ENCODE measurements around the gene C9orf152. TPM values are rescaled to one million over a fixed set of nuclear protein-coding genes. Genes with fewer than 3 reads are reported as not detected.

C9orf152 gene
- total and polyA plus RNA-seq, 2 donors (not counting 1 experiment from before 2014, with no cell fraction given), result under 0.01 TPM; not detected in 1

GRCh38 chr9:110156902-110157301 is 51.1 kb downstream of the C9orf152 start:
- peak; percentile 46 to 66 for DNase-seq (ENCODE audit: low read depth in 2 of 2)
- H3K79me2 ChIP-seq (ENCODE audit: control insufficient read depth, insufficient read depth, low read length), result peaks cover 98% of the 10 kb centered on the region
- H3K4me3 ChIP-seq (replicated peaks in 1 of 4; ENCODE audit: control extremely low read depth in 1 of 4, insufficient read depth in 1 of 4, low read depth in 3 of 4, low read length in 4 of 4), result no peak overlapping the region
- H3K9ac ChIP-seq (ENCODE audit: insufficient read depth, low read length), result no peak overlapping the region
- H3K27me3 ChIP-seq (ENCODE audit: control insufficient read depth, insufficient read depth, low read length), result no peaks in the 10 kb centered on the region
- TF ChIP-seq EZH2 (IDR thresholded peaks at IDR 0.05; ENCODE audit: low read length, missing control alignments) (no peak), CTCF (conservative IDR thresholded peaks at IDR 0.05 in 1 of 2, IDR thresholded peaks at IDR 0.05 in 1 of 2; ENCODE audit: low read depth in 1 of 2, low read length in 2 of 2) (no peak)
- H3K4me1 ChIP-seq (ENCODE audit: control insufficient read depth, extremely low read depth, insufficient read depth, low read length), result peaks cover 17% of the 10 kb centered on the region
- no peak overlapping the region for H3K4me2 ChIP-seq (ENCODE audit: extremely low read depth, insufficient read depth, low read length)
- H4K20me1 ChIP-seq (ENCODE audit: control insufficient read depth, extremely low read depth, insufficient read depth, low read length), result no peaks in the 10 kb centered on the region
- no peak overlapping the region for H2AFZ ChIP-seq (ENCODE audit: low read length)
- no peak overlapping the region for H3K27ac ChIP-seq (ENCODE audit: insufficient read depth, low read length)
- no peaks in the 10 kb centered on the region for H3K9me3 ChIP-seq (ENCODE audit: control insufficient read depth, insufficient read depth, low read depth, low read length)
- H3K36me3 ChIP-seq (ENCODE audit: control insufficient read depth, insufficient read depth, low read length), result peaks cover 3% of the 10 kb centered on the region

- TF ChIP-seq EZH2 (IDR thresholded peaks at IDR 0.05; ENCODE audit: low read length, missing control alignments), result no peak
- TF ChIP-seq CTCF (conservative IDR thresholded peaks at IDR 0.05 in 1 of 2, IDR thresholded peaks at IDR 0.05 in 1 of 2; ENCODE audit: low read depth in 1 of 2, low read length in 2 of 2), result no peak
- no peak overlapping the region for H3K9ac ChIP-seq (ENCODE audit: insufficient read depth, low read length)
- no peak overlapping the region for H2AFZ ChIP-seq (ENCODE audit: low read length)
- H3K79me2 ChIP-seq (ENCODE audit: control insufficient read depth, insufficient read depth, low read length), result peaks cover 98% of the 10 kb centered on the region
- H3K27me3 ChIP-seq (ENCODE audit: control insufficient read depth, insufficient read depth, low read length), result no peaks in the 10 kb centered on the region
- no peak for DNase-seq (ENCODE audit: low read depth in 2 of 2)
- H3K4me3 ChIP-seq (replicated peaks in 1 of 4; ENCODE audit: control extremely low read depth in 1 of 4, insufficient read depth in 1 of 4, low read depth in 3 of 4, low read length in 4 of 4), result no peak overlapping the region
- no peaks in the 10 kb centered on the region for H4K20me1 ChIP-seq (ENCODE audit: control insufficient read depth, extremely low read depth, insufficient read depth, low read length)
- peaks cover 20% of the 10 kb centered on the region for H3K4me1 ChIP-seq (ENCODE audit: control insufficient read depth, extremely low read depth, insufficient read depth, low read length)
- H3K4me2 ChIP-seq (ENCODE audit: extremely low read depth, insufficient read depth, low read length), result no peak overlapping the region
- H3K9me3 ChIP-seq (ENCODE audit: control insufficient read depth, insufficient read depth, low read depth, low read length), result no peaks in the 10 kb centered on the region
- no peak overlapping the region for H3K27ac ChIP-seq (ENCODE audit: insufficient read depth, low read length)
- H3K36me3 ChIP-seq (ENCODE audit: control insufficient read depth, insufficient read depth, low read length), result peaks cover 3% of the 10 kb centered on the region
Measured at GRCh38 chr9:110156416-110156815, 51.5 kb downstream of the C9orf152 start.

GRCh38 chr9:110155751-110156150 is 52.2 kb downstream of the C9orf152 start:
- Histone ChIP-seq H3K4me1 (ENCODE audit: control insufficient read depth, extremely low read depth, insufficient read depth, low read length) (peaks cover 21% of the 10 kb centered on the region), H3K79me2 (ENCODE audit: control insufficient read depth, insufficient read depth, low read length) (peaks cover 98% of the 10 kb centered on the region), H2AFZ (ENCODE audit: low read length) (no peak overlapping the region), H3K27ac (ENCODE audit: insufficient read depth, low read length) (no peak overlapping the region), H3K4me2 (ENCODE audit: extremely low read depth, insufficient read depth, low read length) (no peak overlapping the region), H3K9ac (ENCODE audit: insufficient read depth, low read length) (no peak overlapping the region), H3K27me3 (ENCODE audit: control insufficient read depth, insufficient read depth, low read length) (no peaks in the 10 kb centered on the region), H3K4me3 (replicated peaks in 1 of 4; ENCODE audit: control extremely low read depth in 1 of 4, insufficient read depth in 1 of 4, low read depth in 3 of 4, low read length in 4 of 4) (no peak overlapping the region), H4K20me1 (ENCODE audit: control insufficient read depth, extremely low read depth, insufficient read depth, low read length) (no peaks in the 10 kb centered on the region), H3K36me3 (ENCODE audit: control insufficient read depth, insufficient read depth, low read length) (peaks cover 1% of the 10 kb centered on the region), H3K9me3 (ENCODE audit: control insufficient read depth, insufficient read depth, low read depth, low read length) (no peaks in the 10 kb centered on the region)
- no peak for DNase-seq (ENCODE audit: low read depth in 2 of 2)
- TF ChIP-seq EZH2 (IDR thresholded peaks at IDR 0.05; ENCODE audit: low read length, missing control alignments) (no peak), CTCF (conservative IDR thresholded peaks at IDR 0.05 in 1 of 2, IDR thresholded peaks at IDR 0.05 in 1 of 2; ENCODE audit: low read depth in 1 of 2, low read length in 2 of 2) (no peak)
